22Rv1 (cell line): Measurements from ENCODE around the gene DGUOK.

Experiments used
- H3K27ac ChIP-seq: fragments of 450-650 bp; 2 replicates; pipeline ENCODE4 v1.5.1; 2017
- ZFX ChIP-seq: fragments of 450-650 bp; IDR thresholded peaks from 2 replicates; pipeline ENCODE4 v1.6.1; 2017; ENCODE audit warnings: antibody characterized with exemption, borderline replicate concordance
- TF ChIP-seq, protein P1 (sequence below): fragments of 450-650 bp; IDR thresholded peaks from 2 replicates; pipeline ENCODE4 v1.5.1; 2017; ENCODE audit warnings: mild to moderate bottlenecking

DGUOK gene

DNA sequence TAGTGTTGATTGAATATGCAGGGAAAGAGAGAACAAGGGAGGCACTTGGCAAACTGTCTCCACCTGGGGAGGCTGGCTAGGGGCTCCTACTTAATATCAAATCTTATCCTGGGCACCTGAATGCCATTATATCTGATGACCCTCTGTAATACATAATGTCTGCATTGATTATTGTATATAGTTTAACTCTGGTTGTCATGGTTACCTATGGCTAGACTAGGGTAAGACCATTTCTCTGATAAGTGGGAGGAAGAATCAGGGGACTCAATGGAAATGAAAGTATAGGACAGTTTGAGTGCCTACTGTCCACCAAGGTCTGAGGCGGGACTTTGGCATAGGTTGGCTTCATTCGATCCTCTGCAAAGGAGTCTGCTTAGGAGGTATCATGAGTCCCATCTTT lies 50.8 kb downstream of the DGUOK start:
- no peak overlapping the region for H3K27ac ChIP-seq
- TF ChIP-seq ZFX = no peak
- TF ChIP-seq, protein P1, sequence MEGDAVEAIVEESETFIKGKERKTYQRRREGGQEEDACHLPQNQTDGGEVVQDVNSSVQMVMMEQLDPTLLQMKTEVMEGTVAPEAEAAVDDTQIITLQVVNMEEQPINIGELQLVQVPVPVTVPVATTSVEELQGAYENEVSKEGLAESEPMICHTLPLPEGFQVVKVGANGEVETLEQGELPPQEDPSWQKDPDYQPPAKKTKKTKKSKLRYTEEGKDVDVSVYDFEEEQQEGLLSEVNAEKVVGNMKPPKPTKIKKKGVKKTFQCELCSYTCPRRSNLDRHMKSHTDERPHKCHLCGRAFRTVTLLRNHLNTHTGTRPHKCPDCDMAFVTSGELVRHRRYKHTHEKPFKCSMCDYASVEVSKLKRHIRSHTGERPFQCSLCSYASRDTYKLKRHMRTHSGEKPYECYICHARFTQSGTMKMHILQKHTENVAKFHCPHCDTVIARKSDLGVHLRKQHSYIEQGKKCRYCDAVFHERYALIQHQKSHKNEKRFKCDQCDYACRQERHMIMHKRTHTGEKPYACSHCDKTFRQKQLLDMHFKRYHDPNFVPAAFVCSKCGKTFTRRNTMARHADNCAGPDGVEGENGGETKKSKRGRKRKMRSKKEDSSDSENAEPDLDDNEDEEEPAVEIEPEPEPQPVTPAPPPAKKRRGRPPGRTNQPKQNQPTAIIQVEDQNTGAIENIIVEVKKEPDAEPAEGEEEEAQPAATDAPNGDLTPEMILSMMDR = no peak

DNA sequence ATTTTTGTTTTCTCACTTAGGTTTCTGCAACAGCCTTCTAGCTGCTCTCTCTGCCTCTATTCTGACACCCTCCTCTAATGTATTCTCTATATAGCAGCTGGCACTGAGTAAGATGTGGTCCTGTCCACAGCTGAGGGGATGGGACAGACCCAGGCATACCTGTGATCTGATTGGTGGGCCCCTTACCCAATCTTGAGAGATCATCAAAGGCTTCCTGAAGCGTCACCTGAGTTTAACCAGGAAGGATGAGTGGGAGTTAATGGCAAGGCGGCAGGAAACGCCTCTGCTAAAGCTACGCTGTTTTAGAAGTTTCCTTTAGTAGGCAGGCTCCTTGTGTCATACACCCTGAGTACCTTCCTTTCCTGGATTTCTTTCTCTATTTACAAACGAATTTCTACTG lies 52.3 kb downstream of the DGUOK start:
- TF ChIP-seq, protein P1 = no peak

DNA sequence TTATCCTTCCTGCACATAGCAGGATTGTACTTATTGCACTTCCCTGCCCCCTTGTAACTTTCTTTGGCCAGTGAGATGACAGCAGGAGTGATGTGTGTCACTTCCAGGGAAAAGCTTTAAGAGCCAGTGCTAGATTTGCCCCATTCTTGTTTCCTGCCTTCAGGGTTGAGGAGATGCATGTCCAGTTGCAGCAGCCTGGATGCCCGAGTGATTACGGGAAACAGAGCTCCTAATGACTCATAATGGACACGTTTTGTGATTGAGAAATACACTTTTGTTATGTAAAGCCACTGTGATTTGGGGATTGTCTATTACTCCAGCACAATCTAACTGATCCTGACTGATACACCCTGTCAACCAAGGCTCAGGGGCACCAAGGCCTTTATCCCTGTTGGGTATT lies 53.0 kb downstream of the DGUOK start:
- H3K27ac ChIP-seq = no peak overlapping the region

More for the DNA sequence above, 52.3 kb downstream of the DGUOK start:
- no peak overlapping the region for H3K27ac ChIP-seq

DNA sequence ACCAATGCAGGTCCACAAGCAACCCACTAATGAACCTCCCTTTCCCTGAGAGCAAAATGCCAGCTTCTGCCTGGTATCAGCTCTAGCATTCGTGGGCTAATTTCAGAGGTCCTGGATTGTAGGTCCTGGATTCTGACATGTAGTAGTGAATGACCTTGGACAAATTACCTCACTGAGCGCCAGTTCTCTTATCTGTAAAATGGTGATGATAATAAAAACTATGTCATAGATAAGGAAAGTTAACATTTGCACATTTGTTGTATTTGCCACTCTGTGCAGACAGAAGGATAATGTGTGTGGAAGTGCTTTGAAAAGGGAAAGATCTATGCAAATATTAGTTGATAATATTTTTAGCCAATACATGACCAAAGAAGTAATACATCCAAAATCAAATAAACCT lies 53.9 kb downstream of the DGUOK start:
- TF ChIP-seq, protein P1 = no peak
- TF ChIP-seq ZFX = no peak
- peak overlapping the region; percentile 100 for H3K27ac ChIP-seq

More for the DNA sequence above, 53.0 kb downstream of the DGUOK start:
- no peak for TF ChIP-seq ZFX
- TF ChIP-seq, protein P1 = no peak

DNA sequence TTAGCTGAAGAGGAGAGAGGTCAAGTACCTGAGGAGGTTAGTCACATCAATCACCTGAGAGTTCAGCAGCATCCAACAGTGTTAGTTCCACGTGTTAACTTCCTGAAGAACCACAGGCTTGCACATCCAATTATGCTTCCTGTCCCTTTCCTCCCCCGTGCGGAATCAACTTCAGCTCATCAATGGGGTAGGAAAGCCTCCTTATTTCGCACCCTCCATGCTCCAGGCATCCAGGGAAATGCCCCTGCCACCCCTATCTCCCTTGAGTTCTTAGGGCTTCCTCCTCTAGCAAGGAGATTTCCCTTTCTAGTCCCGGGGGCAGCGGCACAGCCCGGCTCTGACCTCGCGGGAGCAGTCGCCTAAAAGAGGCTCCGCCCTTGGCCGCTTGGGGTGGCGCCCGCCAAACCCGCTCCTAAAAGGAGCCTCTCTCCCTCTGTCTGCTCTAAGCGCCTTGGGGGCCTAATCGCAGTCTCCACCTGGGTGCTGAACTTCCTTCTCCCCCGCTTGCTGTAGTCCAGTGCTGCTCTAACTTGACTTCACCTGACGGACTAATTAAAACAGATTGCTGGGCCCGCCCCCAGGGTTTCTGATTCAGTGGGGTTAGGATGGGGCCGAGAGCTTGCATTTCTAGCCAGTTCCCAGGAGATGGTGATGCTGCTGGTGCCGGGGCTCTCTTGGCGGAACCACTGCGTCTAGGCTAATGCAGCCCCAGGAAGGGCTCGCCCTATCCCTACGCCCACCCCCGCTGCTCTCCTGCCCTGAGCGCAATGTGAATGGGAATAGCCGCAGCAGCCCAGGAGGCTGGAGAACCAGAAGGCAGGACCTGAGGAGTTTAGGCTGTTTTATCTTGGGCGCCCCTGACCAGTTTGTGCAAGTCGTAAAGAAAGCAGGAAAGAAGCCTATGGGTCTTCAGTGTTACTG lies 54.7 kb downstream of the DGUOK start:
- TF ChIP-seq ZFX = no peak
- TF ChIP-seq, protein P1 = peak; percentile 11; the same call in 1 of the 2 replicates
- peak overlapping the region; percentile 100 for H3K27ac ChIP-seq

DNA sequence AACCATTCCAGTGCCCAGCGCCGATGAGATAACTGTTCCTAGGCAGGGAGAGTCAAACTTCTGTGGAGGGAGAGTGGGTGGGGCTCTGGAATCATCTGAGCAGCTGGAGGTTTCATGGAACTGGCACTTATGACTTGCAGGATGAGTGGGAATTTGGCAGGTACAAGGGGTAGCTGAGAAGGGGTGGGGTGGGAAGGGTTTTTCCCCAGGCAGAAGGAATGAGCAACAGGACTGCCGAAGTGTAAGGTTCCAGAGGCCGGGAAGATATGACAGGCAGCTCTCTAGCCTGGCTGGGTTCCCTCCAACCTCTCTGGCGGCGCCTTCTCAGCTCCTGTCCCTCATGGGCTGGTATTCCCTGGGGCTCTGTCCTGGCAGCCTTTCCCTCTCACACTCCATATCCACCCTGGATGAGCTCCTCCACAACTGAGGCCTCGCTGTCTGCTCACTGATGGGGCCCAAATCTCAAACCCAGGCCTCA lies 55.5 kb downstream of the DGUOK start:
- peak overlapping the region; percentile 100 for H3K27ac ChIP-seq
- TF ChIP-seq, protein P1 = no peak
- no peak for TF ChIP-seq ZFX
